GM23338 (cell line): ENCODE results near the gene UGT1A7.

ENCODE experiments used
- ZNF114 ChIP-seq: fragments of 250-450 bp; sonication (Bioruptor Pico); IDR thresholded peaks from 2 replicates; pipeline ENCODE4 v1.5.0; 2020; ENCODE audit warnings: mild to moderate bottlenecking, moderate library complexity
- TF ChIP-seq, protein P1 (sequence below), 2 experiments: fragments of 200-600 bp in 1 of 2; sonication (generic) in 1 of 2; conservative IDR thresholded peaks; 2 replicates each; pipeline versions ENCODE4 v1.5.1 to v1.6.1; 2016 to 2017; ENCODE audit warnings: antibody characterized with exemption in 2 of 2, low read depth in 2 of 2, mild to moderate bottlenecking in 2 of 2, moderate library complexity in 1 of 2
- TF ChIP-seq, protein P2 (sequence below): IDR thresholded peaks from one replicate; pipeline ENCODE4 v1.6.1; 2018; ENCODE audit warnings: antibody characterized with exemption; ENCODE audit not compliant: unreplicated experiment

DNA sequence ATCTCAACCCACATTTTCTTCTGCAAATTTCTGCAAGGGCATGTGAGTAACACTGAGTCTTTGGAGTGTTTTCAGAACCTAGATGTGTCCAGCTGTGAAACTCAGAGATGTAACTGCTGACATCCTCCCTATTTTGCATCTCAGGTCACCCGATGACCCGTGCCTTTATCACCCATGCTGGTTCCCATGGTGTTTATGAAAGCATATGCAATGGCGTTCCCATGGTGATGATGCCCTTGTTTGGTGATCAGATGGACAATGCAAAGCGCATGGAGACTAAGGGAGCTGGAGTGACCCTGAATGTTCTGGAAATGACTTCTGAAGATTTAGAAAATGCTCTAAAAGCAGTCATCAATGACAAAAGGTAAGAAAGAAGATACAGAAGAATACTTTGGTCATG, 86.4 kb downstream of the UGT1A7 start:
- TF ChIP-seq, protein P1, sequence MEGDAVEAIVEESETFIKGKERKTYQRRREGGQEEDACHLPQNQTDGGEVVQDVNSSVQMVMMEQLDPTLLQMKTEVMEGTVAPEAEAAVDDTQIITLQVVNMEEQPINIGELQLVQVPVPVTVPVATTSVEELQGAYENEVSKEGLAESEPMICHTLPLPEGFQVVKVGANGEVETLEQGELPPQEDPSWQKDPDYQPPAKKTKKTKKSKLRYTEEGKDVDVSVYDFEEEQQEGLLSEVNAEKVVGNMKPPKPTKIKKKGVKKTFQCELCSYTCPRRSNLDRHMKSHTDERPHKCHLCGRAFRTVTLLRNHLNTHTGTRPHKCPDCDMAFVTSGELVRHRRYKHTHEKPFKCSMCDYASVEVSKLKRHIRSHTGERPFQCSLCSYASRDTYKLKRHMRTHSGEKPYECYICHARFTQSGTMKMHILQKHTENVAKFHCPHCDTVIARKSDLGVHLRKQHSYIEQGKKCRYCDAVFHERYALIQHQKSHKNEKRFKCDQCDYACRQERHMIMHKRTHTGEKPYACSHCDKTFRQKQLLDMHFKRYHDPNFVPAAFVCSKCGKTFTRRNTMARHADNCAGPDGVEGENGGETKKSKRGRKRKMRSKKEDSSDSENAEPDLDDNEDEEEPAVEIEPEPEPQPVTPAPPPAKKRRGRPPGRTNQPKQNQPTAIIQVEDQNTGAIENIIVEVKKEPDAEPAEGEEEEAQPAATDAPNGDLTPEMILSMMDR (conservative IDR thresholded peaks at IDR 0.05; ENCODE audit: low read depth in 2 of 2) = no peak
- no peak for TF ChIP-seq ZNF114
- TF ChIP-seq, protein P2, sequence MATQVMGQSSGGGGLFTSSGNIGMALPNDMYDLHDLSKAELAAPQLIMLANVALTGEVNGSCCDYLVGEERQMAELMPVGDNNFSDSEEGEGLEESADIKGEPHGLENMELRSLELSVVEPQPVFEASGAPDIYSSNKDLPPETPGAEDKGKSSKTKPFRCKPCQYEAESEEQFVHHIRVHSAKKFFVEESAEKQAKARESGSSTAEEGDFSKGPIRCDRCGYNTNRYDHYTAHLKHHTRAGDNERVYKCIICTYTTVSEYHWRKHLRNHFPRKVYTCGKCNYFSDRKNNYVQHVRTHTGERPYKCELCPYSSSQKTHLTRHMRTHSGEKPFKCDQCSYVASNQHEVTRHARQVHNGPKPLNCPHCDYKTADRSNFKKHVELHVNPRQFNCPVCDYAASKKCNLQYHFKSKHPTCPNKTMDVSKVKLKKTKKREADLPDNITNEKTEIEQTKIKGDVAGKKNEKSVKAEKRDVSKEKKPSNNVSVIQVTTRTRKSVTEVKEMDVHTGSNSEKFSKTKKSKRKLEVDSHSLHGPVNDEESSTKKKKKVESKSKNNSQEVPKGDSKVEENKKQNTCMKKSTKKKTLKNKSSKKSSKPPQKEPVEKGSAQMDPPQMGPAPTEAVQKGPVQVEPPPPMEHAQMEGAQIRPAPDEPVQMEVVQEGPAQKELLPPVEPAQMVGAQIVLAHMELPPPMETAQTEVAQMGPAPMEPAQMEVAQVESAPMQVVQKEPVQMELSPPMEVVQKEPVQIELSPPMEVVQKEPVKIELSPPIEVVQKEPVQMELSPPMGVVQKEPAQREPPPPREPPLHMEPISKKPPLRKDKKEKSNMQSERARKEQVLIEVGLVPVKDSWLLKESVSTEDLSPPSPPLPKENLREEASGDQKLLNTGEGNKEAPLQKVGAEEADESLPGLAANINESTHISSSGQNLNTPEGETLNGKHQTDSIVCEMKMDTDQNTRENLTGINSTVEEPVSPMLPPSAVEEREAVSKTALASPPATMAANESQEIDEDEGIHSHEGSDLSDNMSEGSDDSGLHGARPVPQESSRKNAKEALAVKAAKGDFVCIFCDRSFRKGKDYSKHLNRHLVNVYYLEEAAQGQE = no peak
